Subcutaneous adipose tissue (tissue), 4 donors: ENCODE results near the gene SP4. TPM values are rescaled to one million over a fixed set of nuclear protein-coding genes. Genes with fewer than 3 reads are reported as not detected.

ENCODE experiments used
- CTCF ChIP-seq: fragments of 450-650 bp; IDR thresholded peaks from one replicate; pipeline ENCODE4 v1.5.1; 2016; ENCODE audit warnings: low read depth, mild to moderate bottlenecking, control low read depth, antibody characterized with exemption, moderate library complexity
- total RNA-seq, 4 donors: library from RNA; depleted of rRNA; stranded (reverse); fragments of >200 nt; gene quantifications; one replicate each; pipeline ENCODE4 v1.1.0, GENCODE V29; 2016

SP4 gene
- total RNA-seq, 4 donors from 2014 or later = 7.3 to 14.6 (median 9.2) TPM

GRCh38 chr7:21468969-21469368 lies 41.1 kb downstream of the SP4 start:
- TF ChIP-seq CTCF = no peak

GRCh38 chr7:21469894-21470293 lies 42.0 kb downstream of the SP4 start:
- TF ChIP-seq CTCF = no peak

GRCh38 chr7:21472029-21472428 lies 44.1 kb downstream of the SP4 start:
- no peak for TF ChIP-seq CTCF

- no peak for TF ChIP-seq CTCF
Measured at GRCh38 chr7:21476429-21476828, 48.5 kb downstream of the SP4 start.

GRCh38 chr7:21480693-21481403 lies 53.0 kb downstream of the SP4 start:
- no peak for TF ChIP-seq CTCF

GRCh38 chr7:21486511-21486910 lies 58.6 kb downstream of the SP4 start:
- TF ChIP-seq CTCF = no peak

- no peak for TF ChIP-seq CTCF
Measured at GRCh38 chr7:21495731-21496130, 67.8 kb downstream of the SP4 start.
